Nephron progenitor cell (in vitro differentiated cells): ENCODE measurements around the gene LAMA2.
"Not testable (repeated sequence)": the region's sequence is repeated elsewhere in the genome, so short reads cannot be mapped to it uniquely, and the experiment has no call there.

Source experiments
- DNase-seq: peaks from one replicate; pipeline ENCODE4 v3.0.0; 2021
- H3K27ac Mint-ChIP-seq: 2 replicates; pipeline ENCODE4 v1.8.0; 2021; ENCODE audit warnings: mild to moderate bottlenecking, moderate library complexity, mixed read lengths
- H3K27me3 Mint-ChIP-seq: 2 replicates; pipeline ENCODE4 v1.8.0; 2021; ENCODE audit warnings: mild to moderate bottlenecking, low read depth, mixed read lengths; ENCODE audit not compliant: poor library complexity
- H3K36me3 Mint-ChIP-seq: 2 replicates; pipeline ENCODE4 v1.8.0; 2021; ENCODE audit warnings: low read depth, mixed read lengths
- H3K4me1 Mint-ChIP-seq: 2 replicates; pipeline ENCODE4 v1.8.0; 2021; ENCODE audit warnings: mixed read lengths
- H3K4me3 Mint-ChIP-seq: 2 replicates; pipeline ENCODE4 v1.8.0; 2021; ENCODE audit warnings: mild to moderate bottlenecking, moderate library complexity, mixed read lengths
- H3K9me3 Mint-ChIP-seq: 2 replicates; pipeline ENCODE4 v1.8.0; 2021; ENCODE audit warnings: mild to moderate bottlenecking, moderate library complexity, mixed read lengths
- TF ChIP-seq, protein P1 (sequence below): fragments of 200-600 bp; sonication (generic); IDR thresholded peaks from 2 replicates; pipeline ENCODE4 v1.5.0; 2021; ENCODE audit warnings: antibody characterized with exemption

The LAMA2 gene

DNA sequence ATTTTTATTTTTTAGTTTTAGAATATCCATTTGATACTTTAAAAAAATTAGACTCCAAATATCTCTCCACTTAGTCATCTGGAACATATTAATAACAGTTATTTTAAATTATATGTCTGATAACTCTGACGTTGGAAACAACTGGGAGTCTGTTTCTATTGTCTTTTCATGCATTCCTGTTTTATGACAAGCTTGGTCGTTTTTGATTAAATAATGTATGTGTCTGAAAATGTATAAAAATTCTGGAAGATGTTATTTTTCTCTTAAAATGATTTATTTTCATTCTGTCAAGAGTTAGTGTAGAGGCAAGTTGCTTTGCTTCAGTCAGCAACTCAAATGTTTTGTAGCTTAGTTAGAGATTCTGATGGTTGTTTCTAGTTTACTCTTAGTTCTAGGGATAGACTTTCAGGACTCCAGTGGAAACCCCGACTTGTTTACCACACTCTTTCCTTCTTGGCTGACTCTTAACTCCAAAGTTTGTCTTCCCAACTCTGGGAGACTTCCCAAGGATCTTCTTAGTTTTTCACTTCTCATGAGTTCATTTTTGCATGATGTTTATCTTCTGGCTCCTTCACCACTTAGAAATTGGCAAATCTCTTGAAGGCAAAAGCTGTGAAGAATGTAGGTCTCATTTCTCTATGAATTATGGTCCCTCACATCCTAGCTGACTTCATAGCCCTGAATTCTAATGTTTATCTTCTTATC is 190.9 kb downstream of the LAMA2 start:
- Mint-ChIP-seq H3K36me3 (no peaks in the 10 kb centered on the region), H3K4me1 (no peaks in the 10 kb centered on the region), H3K27ac (no peak overlapping the region), H3K9me3 (no peaks in the 10 kb centered on the region), H3K27me3 (no peaks in the 10 kb centered on the region), H3K4me3 (no peak overlapping the region)
- TF ChIP-seq, protein P1, sequence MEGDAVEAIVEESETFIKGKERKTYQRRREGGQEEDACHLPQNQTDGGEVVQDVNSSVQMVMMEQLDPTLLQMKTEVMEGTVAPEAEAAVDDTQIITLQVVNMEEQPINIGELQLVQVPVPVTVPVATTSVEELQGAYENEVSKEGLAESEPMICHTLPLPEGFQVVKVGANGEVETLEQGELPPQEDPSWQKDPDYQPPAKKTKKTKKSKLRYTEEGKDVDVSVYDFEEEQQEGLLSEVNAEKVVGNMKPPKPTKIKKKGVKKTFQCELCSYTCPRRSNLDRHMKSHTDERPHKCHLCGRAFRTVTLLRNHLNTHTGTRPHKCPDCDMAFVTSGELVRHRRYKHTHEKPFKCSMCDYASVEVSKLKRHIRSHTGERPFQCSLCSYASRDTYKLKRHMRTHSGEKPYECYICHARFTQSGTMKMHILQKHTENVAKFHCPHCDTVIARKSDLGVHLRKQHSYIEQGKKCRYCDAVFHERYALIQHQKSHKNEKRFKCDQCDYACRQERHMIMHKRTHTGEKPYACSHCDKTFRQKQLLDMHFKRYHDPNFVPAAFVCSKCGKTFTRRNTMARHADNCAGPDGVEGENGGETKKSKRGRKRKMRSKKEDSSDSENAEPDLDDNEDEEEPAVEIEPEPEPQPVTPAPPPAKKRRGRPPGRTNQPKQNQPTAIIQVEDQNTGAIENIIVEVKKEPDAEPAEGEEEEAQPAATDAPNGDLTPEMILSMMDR = no peak
- no peak for DNase-seq

- Mint-ChIP-seq H3K27ac (no peak overlapping the region), H3K4me3 (no peak overlapping the region), H3K9me3 (peaks cover 12% of the 10 kb centered on the region), H3K27me3 (no peaks in the 10 kb centered on the region), H3K36me3 (no peaks in the 10 kb centered on the region), H3K4me1 (no peaks in the 10 kb centered on the region)
- DNase-seq = no peak
- TF ChIP-seq, protein P1 = no peak
These were observed 201.5 kb downstream of the LAMA2 start for GRCh38 chr6:129084406-129084805.

GRCh38 chr6:129088481-129088880 is 205.5 kb downstream of the LAMA2 start:
- not testable (repeated sequence) for H3K4me1 Mint-ChIP-seq, H3K4me3 Mint-ChIP-seq, H3K27ac Mint-ChIP-seq, H3K27me3 Mint-ChIP-seq, DNase-seq, H3K36me3 Mint-ChIP-seq
- peaks cover 13% of the 10 kb centered on the region for H3K9me3 Mint-ChIP-seq

DNA sequence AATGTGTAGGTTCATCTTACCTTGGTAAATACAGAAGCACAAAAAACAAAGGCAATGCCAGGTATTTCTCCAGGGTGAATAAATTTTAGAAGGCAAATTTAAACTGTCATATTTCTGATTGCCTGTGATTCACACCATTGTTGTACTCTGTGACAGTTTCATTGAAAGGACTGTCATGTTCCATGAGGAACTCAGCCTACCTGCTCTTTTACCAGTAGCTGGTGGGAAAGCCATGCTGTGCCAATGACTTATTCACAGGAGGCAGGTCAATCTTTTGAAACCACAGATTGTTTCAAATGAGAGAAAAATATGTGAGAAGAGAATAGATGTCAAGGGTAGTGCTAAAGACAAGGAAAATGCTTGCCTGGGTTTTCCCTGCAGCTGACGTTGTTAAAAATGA is 206.4 kb downstream of the LAMA2 start:
- no peaks in the 10 kb centered on the region for H3K36me3 Mint-ChIP-seq
- TF ChIP-seq, protein P1 = no peak
- DNase-seq = no peak
- H3K27me3 Mint-ChIP-seq = no peaks in the 10 kb centered on the region
- peaks cover 13% of the 10 kb centered on the region for H3K9me3 Mint-ChIP-seq
- H3K4me3 Mint-ChIP-seq = no peak overlapping the region
- no peaks in the 10 kb centered on the region for H3K4me1 Mint-ChIP-seq
- H3K27ac Mint-ChIP-seq = no peak overlapping the region

DNA sequence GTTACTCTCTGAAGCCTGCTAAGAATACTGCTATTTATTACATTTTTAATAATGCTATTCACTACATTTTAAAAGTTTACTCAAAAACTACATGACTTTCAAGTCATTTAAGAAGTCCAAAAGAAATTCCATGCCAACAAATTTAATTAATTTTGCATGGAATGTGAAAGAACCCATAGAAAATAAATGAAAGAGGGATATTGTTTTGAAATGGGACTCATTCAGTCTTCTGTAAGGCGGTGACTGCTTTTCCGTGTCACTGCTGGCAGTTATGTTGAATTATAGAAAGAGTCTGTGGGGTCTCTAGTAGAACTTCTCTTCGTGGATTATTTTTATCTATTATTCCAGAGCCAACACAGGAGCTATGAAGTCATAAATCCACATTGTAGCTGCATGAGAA is 211.2 kb downstream of the LAMA2 start:
- Mint-ChIP-seq H3K9me3 (peaks cover 4% of the 10 kb centered on the region), H3K27ac (no peak overlapping the region), H3K27me3 (peaks cover 3% of the 10 kb centered on the region), H3K36me3 (no peaks in the 10 kb centered on the region), H3K4me3 (no peak overlapping the region), H3K4me1 (no peaks in the 10 kb centered on the region)
- TF ChIP-seq, protein P1 = no peak
- DNase-seq = no peak

- Mint-ChIP-seq H3K4me1 (no peaks in the 10 kb centered on the region), H3K36me3 (no peaks in the 10 kb centered on the region), H3K4me3 (no peak overlapping the region), H3K9me3 (no peaks in the 10 kb centered on the region), H3K27me3 (peaks cover 3% of the 10 kb centered on the region), H3K27ac (no peak overlapping the region)
- no peak for DNase-seq
- TF ChIP-seq, protein P1 = no peak
These were observed 213.8 kb downstream of the LAMA2 start for GRCh38 chr6:129096651-129097290.
